OCI-LY1 (cell line): ENCODE data around the gene IFTAP.

Experiments used
- CTCF ChIP-seq: fragments of 200-600 bp; sonication (generic), shearing (Covaris generic); IDR thresholded peaks from 2 replicates; pipeline ENCODE4 v1.5.1; 2017; ENCODE audit warnings: mild to moderate bottlenecking, antibody characterized with exemption, low read length, moderate library complexity, mixed read lengths
- EZH2 ChIP-seq: fragments of 200-600 bp; sonication (generic), shearing (Covaris generic); IDR thresholded peaks from 2 replicates; pipeline ENCODE4 v1.8.0; 2017; ENCODE audit warnings: borderline replicate concordance, mixed run types, mild to moderate bottlenecking, antibody characterized with exemption, low read length, moderate library complexity, mixed read lengths

- TF ChIP-seq CTCF = peak; percentile 76
- no peak for TF ChIP-seq EZH2
Measured at GRCh38 chr11:36672815-36673450, 78.6 kb downstream of the IFTAP start.
